HCT116 (cell line): ENCODE measurements around the gene EIF3B. TPM values are rescaled to one million over a fixed set of nuclear protein-coding genes. Genes with fewer than 3 reads are reported as not detected.

Experiments
- ATAC-seq: fragments of 200-7000 bp; cut with Tn5 transposase; 2 replicates; pipeline ENCODE4 v1.9.1; 2020; ENCODE audit warnings: mild to moderate bottlenecking, moderate library complexity
- BruUV-seq: library from RNA; stranded (reverse); fragments of 400-500 nt; replicated peaks from 2 replicates; lab custom pipeline; 2021; lab: Mats Ljungman, UMichigan
- CTCF ChIA-PET: fragments of 300-600 bp; sonication (Branson Sonifier 250); formaldehyde crosslinking; loops from one replicate; lab custom pipeline; 2021; ENCODE audit warnings: antibody characterized with exemption; lab: Charles Lee
- POLR2A ChIA-PET: fragments of 300-600, 350-600 bp; sonication (Branson Sonifier 250); formaldehyde crosslinking; loops from one replicate; lab custom pipeline; 2021; ENCODE audit warnings: antibody characterized with exemption; lab: Charles Lee
- RAD21 ChIA-PET, 2 experiments: fragments of 300-600 bp; sonication (Branson Sonifier 250); formaldehyde crosslinking; loops; one replicate each; lab custom pipeline; 2023; ENCODE audit warnings: low total read pairs in 2 of 2; ENCODE audit not compliant: uncharacterized antibody in 2 of 2, unreplicated experiment in 2 of 2, low non-redundant PET in 1 of 2; lab: Charles Lee
- DNase-seq: peaks from one replicate; pipeline ENCODE4 v3.0.0-alpha.2; 2010; ENCODE audit warnings: low read depth, low spot score
- H2AFZ ChIP-seq: fragments of 200-600 bp; shearing (Covaris generic), sonication (generic); 2 replicates; pipeline ENCODE4 v1.6.1; 2017; ENCODE audit warnings: low read depth, mixed run types, mixed read lengths, antibody characterized with exemption, low read length; ENCODE audit not compliant: poor library complexity, severe bottlenecking
- H3K27ac ChIP-seq: 2 replicates; pipeline ENCODE4 v1.5.1; 2012; ENCODE audit warnings: low read depth, low read length
- H3K27me3 ChIP-seq: fragments of 200-600 bp; sonication (generic); 2 replicates; pipeline ENCODE4 v1.6.1; 2016; ENCODE audit warnings: mixed run types, low read length, mixed read lengths; ENCODE audit not compliant: insufficient read depth
- H3K36me3 ChIP-seq, 2 experiments: fragments of 200-500 bp in 1 of 2; fragments of 200-600 bp in 1 of 2; sonication (Bioruptor generic) in 1 of 2; sonication (generic) in 1 of 2; 2 replicates each; pipeline versions ENCODE4 v1.5.1 to v1.6.1; 2014 to 2016; ENCODE audit warnings: low read length in 2 of 2, inconsistent platforms in 1 of 2, mixed read lengths in 1 of 2, mixed run types in 1 of 2; ENCODE audit not compliant: insufficient read depth in 2 of 2, control insufficient read depth in 1 of 2
- H3K4me1 ChIP-seq, 2 experiments: fragments of 200-600 bp in 1 of 2; sonication (generic) in 1 of 2; 2 replicates each; pipeline versions ENCODE4 v1.5.1 to v1.6.1; 2012 to 2017; ENCODE audit warnings: low read length in 2 of 2, inconsistent platforms in 1 of 2, mild to moderate bottlenecking in 1 of 2, mixed read lengths in 1 of 2, mixed run types in 1 of 2, moderate library complexity in 1 of 2; ENCODE audit not compliant: insufficient read depth in 2 of 2, control insufficient read depth in 1 of 2
- H3K4me2 ChIP-seq: fragments of 200-600 bp; sonication (generic); 2 replicates; pipeline ENCODE4 v1.6.1; 2017; ENCODE audit warnings: mixed run types, low read length, mixed read lengths
- H3K4me3 ChIP-seq, 2 experiments: fragments of 200-600 bp in 1 of 2; sonication (generic) in 1 of 2; replicated peaks in 1 of 2; 2 replicates each; pipeline ENCODE4 v1.5.1; 2011 to 2016; ENCODE audit warnings: low read length in 2 of 2, control low read depth in 1 of 2, low read depth in 1 of 2, mild to moderate bottlenecking in 1 of 2, mixed read lengths in 1 of 2, mixed run types in 1 of 2
- H3K79me2 ChIP-seq: fragments of 200-600 bp; sonication (generic); 2 replicates; pipeline ENCODE4 v1.6.1; 2017; ENCODE audit warnings: mild to moderate bottlenecking, mixed run types, low read length, moderate library complexity, mixed read lengths; ENCODE audit not compliant: insufficient read depth
- H3K9ac ChIP-seq: fragments of 200-600 bp; sonication (generic); 2 replicates; pipeline ENCODE4 v1.6.1; 2016; ENCODE audit warnings: low read length, mixed read lengths
- H3K9me2 ChIP-seq: fragments of 200-600 bp; sonication (generic), shearing (Covaris generic); 2 replicates; pipeline ENCODE4 v1.6.1; 2017; ENCODE audit warnings: mixed run types, mild to moderate bottlenecking, moderate library complexity; ENCODE audit not compliant: insufficient read depth
- H3K9me3 ChIP-seq, 2 experiments: fragments of 200-500 bp in 1 of 2; fragments of 200-600 bp in 1 of 2; sonication (Bioruptor generic) in 1 of 2; sonication (generic) in 1 of 2; 2 replicates each; pipeline ENCODE4 v1.6.1; 2014 to 2017; ENCODE audit warnings: low read length in 2 of 2, mixed read lengths in 2 of 2, inconsistent platforms in 1 of 2, low read depth in 1 of 2, mild to moderate bottlenecking in 1 of 2, mixed run types in 1 of 2, moderate library complexity in 1 of 2; ENCODE audit not compliant: control insufficient read depth in 1 of 2, insufficient read depth in 1 of 2
- H4K20me1 ChIP-seq: fragments of 200-600 bp; sonication (generic), shearing (Covaris generic); 2 replicates; pipeline ENCODE4 v1.6.1; 2017; ENCODE audit warnings: mixed run types, mild to moderate bottlenecking, moderate library complexity; ENCODE audit not compliant: insufficient read depth
- ATF3 ChIP-seq: IDR thresholded peaks from 2 replicates; pipeline ENCODE4 v1.6.1; 2012
- CBX3 ChIP-seq: IDR thresholded peaks from 2 replicates; pipeline ENCODE4 v1.6.1; 2012; ENCODE audit warnings: low read depth
- CTCF ChIP-seq, 3 experiments: fragments of 200-600 bp in 1 of 3; sonication (generic) in 1 of 3; IDR thresholded peaks in 2 of 3; conservative IDR thresholded peaks in 1 of 3; 2 replicates each; pipeline ENCODE4 v1.5.1; 2012 to 2017; ENCODE audit warnings: low read depth in 2 of 3, low read length in 2 of 3, antibody characterized with exemption in 1 of 3, borderline replicate concordance in 1 of 3, control low read depth in 1 of 3, mild to moderate bottlenecking in 1 of 3, mixed read lengths in 1 of 3, mixed run types in 1 of 3, moderate library complexity in 1 of 3; ENCODE audit not compliant: insufficient read depth in 1 of 3
- EGR1 ChIP-seq: IDR thresholded peaks from 2 replicates; pipeline ENCODE4 v1.6.1; 2012; ENCODE audit warnings: low read depth
- ELF1 ChIP-seq: IDR thresholded peaks from 2 replicates; pipeline ENCODE4 v1.6.1; 2012; ENCODE audit warnings: low read depth, borderline replicate concordance
- EZH2 ChIP-seq: fragments of 200-600 bp; sonication (generic); IDR thresholded peaks from 2 replicates; pipeline ENCODE4 v1.6.1; 2017; ENCODE audit warnings: antibody characterized with exemption, mixed run types
- EZH2phosphoT487 ChIP-seq: fragments of 200-600 bp; IDR thresholded peaks from 2 replicates; pipeline ENCODE4 v1.6.1; 2018; ENCODE audit warnings: antibody characterized with exemption, borderline replicate concordance
- FOSL1 ChIP-seq: IDR thresholded peaks from 2 replicates; pipeline ENCODE4 v1.6.1; 2012; ENCODE audit warnings: low read depth
- MAX ChIP-seq: IDR thresholded peaks from 2 replicates; pipeline ENCODE4 v1.6.1; 2012
- POLR2A ChIP-seq: IDR thresholded peaks from 2 replicates; pipeline ENCODE4 v1.7.0; 2011; ENCODE audit warnings: borderline replicate concordance; ENCODE audit not compliant: insufficient read depth, insufficient read length; ENCODE audit errors: extremely low read depth
- POLR2AphosphoS5 ChIP-seq: IDR thresholded peaks from 2 replicates; pipeline ENCODE4 v1.6.1; 2011; ENCODE audit warnings: mild to moderate bottlenecking, low read depth, low read length, moderate library complexity
- RAD21 ChIP-seq: IDR thresholded peaks from 2 replicates; pipeline ENCODE4 v1.6.1; 2012; ENCODE audit warnings: low read depth, mild to moderate bottlenecking
- SIN3A ChIP-seq: IDR thresholded peaks from 2 replicates; pipeline ENCODE4 v1.6.1; 2012; ENCODE audit warnings: low read depth
- YY1 ChIP-seq: IDR thresholded peaks from 2 replicates; pipeline ENCODE4 v1.6.1; 2011; ENCODE audit warnings: low read length, low read depth, moderate library complexity, mild to moderate bottlenecking; ENCODE audit not compliant: insufficient replicate concordance; ENCODE audit errors: extremely low read depth
- ZFX ChIP-seq: fragments of 450-650 bp; IDR thresholded peaks from 2 replicates; pipeline ENCODE4 v1.6.1; 2017
- intact Hi-C: fragments of 100-400 bp; cut with micrococcal nuclease; formaldehyde crosslinking; loops from 2 replicates; pipeline ENCODE4 v1.10.0; 2022
- total RNA-seq: library from RNA; stranded (reverse); gene quantifications from one replicate; pipeline ENCODE4 v1.2.1, GENCODE V29; 2021; ENCODE audit not compliant: unreplicated experiment
- TF ChIP-seq, protein P1 (sequence below): IDR thresholded peaks from 2 replicates; pipeline ENCODE4 v1.6.1; 2012; ENCODE audit warnings: low read depth
- TF ChIP-seq, protein P2 (sequence below): IDR thresholded peaks from 2 replicates; pipeline ENCODE4 v1.6.1; 2011; ENCODE audit warnings: mild to moderate bottlenecking, low read length, moderate library complexity; ENCODE audit not compliant: insufficient replicate concordance; ENCODE audit errors: extremely low read depth

The EIF3B gene
- total RNA-seq, 1 experiment from 2014 or later, result 324 TPM

- no peak overlapping the region for H3K9ac ChIP-seq
- TF ChIP-seq CTCF (IDR thresholded peaks at IDR 0.05 in 2 of 3, conservative IDR thresholded peaks at IDR 0.05 in 1 of 3; ENCODE audit: borderline replicate concordance in 1 of 3, insufficient read depth in 1 of 3, low read depth in 2 of 3, low read length in 2 of 3) (no peak), POLR2A (no peak), EZH2 (no peak), RAD21 (no peak), ZFX (no peak), ATF3 (no peak), CBX3 (no peak), ELF1 (no peak), MAX (no peak), FOSL1 (no peak), EGR1 (no peak), YY1 (no peak), EZH2phosphoT487 (no peak), SIN3A (no peak), POLR2AphosphoS5 (no peak)
- TF ChIP-seq, protein P1, sequence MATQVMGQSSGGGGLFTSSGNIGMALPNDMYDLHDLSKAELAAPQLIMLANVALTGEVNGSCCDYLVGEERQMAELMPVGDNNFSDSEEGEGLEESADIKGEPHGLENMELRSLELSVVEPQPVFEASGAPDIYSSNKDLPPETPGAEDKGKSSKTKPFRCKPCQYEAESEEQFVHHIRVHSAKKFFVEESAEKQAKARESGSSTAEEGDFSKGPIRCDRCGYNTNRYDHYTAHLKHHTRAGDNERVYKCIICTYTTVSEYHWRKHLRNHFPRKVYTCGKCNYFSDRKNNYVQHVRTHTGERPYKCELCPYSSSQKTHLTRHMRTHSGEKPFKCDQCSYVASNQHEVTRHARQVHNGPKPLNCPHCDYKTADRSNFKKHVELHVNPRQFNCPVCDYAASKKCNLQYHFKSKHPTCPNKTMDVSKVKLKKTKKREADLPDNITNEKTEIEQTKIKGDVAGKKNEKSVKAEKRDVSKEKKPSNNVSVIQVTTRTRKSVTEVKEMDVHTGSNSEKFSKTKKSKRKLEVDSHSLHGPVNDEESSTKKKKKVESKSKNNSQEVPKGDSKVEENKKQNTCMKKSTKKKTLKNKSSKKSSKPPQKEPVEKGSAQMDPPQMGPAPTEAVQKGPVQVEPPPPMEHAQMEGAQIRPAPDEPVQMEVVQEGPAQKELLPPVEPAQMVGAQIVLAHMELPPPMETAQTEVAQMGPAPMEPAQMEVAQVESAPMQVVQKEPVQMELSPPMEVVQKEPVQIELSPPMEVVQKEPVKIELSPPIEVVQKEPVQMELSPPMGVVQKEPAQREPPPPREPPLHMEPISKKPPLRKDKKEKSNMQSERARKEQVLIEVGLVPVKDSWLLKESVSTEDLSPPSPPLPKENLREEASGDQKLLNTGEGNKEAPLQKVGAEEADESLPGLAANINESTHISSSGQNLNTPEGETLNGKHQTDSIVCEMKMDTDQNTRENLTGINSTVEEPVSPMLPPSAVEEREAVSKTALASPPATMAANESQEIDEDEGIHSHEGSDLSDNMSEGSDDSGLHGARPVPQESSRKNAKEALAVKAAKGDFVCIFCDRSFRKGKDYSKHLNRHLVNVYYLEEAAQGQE, result no peak
- TF ChIP-seq, protein P2, sequence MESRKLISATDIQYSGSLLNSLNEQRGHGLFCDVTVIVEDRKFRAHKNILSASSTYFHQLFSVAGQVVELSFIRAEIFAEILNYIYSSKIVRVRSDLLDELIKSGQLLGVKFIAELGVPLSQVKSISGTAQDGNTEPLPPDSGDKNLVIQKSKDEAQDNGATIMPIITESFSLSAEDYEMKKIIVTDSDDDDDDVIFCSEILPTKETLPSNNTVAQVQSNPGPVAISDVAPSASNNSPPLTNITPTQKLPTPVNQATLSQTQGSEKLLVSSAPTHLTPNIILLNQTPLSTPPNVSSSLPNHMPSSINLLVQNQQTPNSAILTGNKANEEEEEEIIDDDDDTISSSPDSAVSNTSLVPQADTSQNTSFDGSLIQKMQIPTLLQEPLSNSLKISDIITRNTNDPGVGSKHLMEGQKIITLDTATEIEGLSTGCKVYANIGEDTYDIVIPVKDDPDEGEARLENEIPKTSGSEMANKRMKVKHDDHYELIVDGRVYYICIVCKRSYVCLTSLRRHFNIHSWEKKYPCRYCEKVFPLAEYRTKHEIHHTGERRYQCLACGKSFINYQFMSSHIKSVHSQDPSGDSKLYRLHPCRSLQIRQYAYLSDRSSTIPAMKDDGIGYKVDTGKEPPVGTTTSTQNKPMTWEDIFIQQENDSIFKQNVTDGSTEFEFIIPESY, result no peak
- no peak overlapping the region for H2AFZ ChIP-seq
- no peaks in the 10 kb centered on the region for H3K9me2 ChIP-seq
- no peaks in the 10 kb centered on the region for H4K20me1 ChIP-seq
- BruUV-seq, result no TSS peak
- no peak overlapping the region for H3K27ac ChIP-seq
- no peaks in the 10 kb centered on the region for H3K4me1 ChIP-seq
- CTCF ChIA-PET, result no interaction called here
- peaks cover 69 to 87% of the 10 kb centered on the region in 2 experiments for H3K36me3 ChIP-seq
- H3K4me3 ChIP-seq, result no peak overlapping the region
- DNase-seq (no peak), ATAC-seq (no peak)
- H3K27me3 ChIP-seq, result no peaks in the 10 kb centered on the region
- POLR2A ChIA-PET, result no interaction called here
- RAD21 ChIA-PET, result no interaction called here
- H3K4me2 ChIP-seq, result no peak overlapping the region
- peaks cover 86% of the 10 kb centered on the region for H3K79me2 ChIP-seq
- intact Hi-C loops, result no loop called here
- H3K9me3 ChIP-seq, result no peaks in the 10 kb centered on the region
These were observed 19.0 kb downstream of the EIF3B start for GRCh38 chr7:2373646-2374045.
